ENCODE data around the gene STK4.
A peak's percentile ranks its signal among the peaks of the same experiment; 100 is the strongest.
"Not testable (repeated sequence)": the region's sequence is repeated elsewhere in the genome, so short reads cannot be mapped to it uniquely, and the experiment has no call there.

STK4 gene

GRCh38 chr20:44988631-44989171 lies 22.4 kb downstream of the STK4 start:
- no peak for DNase-seq (ENCODE audit: low spot score)

- DNase-seq (ENCODE audit: low spot score), result peak; percentile 40
These were observed 24.1 kb downstream of the STK4 start for GRCh38 chr20:44990425-44990824.

GRCh38 chr20:44990957-44991356 lies 24.6 kb downstream of the STK4 start:
- DNase-seq (ENCODE audit: low spot score), result no peak

GRCh38 chr20:44993343-44993742 lies 27.0 kb downstream of the STK4 start:
- peak; percentile 12 for DNase-seq (ENCODE audit: low spot score)

GRCh38 chr20:44997171-44997570 lies 30.9 kb downstream of the STK4 start:
- no peak for DNase-seq (ENCODE audit: low spot score)

GRCh38 chr20:44997668-44998067 lies 31.4 kb downstream of the STK4 start:
- DNase-seq (ENCODE audit: low spot score), result no peak

GRCh38 chr20:45008521-45009049 lies 42.3 kb downstream of the STK4 start:
- no peak for DNase-seq (ENCODE audit: low spot score)

- DNase-seq (ENCODE audit: low spot score), result peak; percentile 24
These were observed 44.1 kb downstream of the STK4 start for GRCh38 chr20:45010399-45010828.

- peak; percentile 65 for DNase-seq (ENCODE audit: low spot score)
These were observed 44.8 kb downstream of the STK4 start for GRCh38 chr20:45011108-45011526.

GRCh38 chr20:45012682-45013302 lies 46.5 kb downstream of the STK4 start:
- peak; percentile 61 for DNase-seq (ENCODE audit: low spot score)

GRCh38 chr20:45014131-45014530 lies 47.8 kb downstream of the STK4 start:
- DNase-seq (ENCODE audit: low spot score), result not testable (repeated sequence)

- peak; percentile 20 for DNase-seq (ENCODE audit: low spot score)
These were observed 48.5 kb downstream of the STK4 start for GRCh38 chr20:45014671-45015415.

- DNase-seq (ENCODE audit: low spot score), result peak; percentile 12
These were observed 49.9 kb downstream of the STK4 start for GRCh38 chr20:45016089-45016671.

- DNase-seq (ENCODE audit: low spot score), result no peak
These were observed 51.0 kb downstream of the STK4 start for GRCh38 chr20:45017281-45017680.

- DNase-seq (ENCODE audit: low spot score), result no peak
These were observed 51.5 kb downstream of the STK4 start for GRCh38 chr20:45017857-45018256.

GRCh38 chr20:45019027-45019761 lies 52.9 kb downstream of the STK4 start:
- DNase-seq (ENCODE audit: low spot score), result no peak

GRCh38 chr20:45019762-45020123 lies 53.4 kb downstream of the STK4 start:
- DNase-seq (ENCODE audit: low spot score), result no peak

GRCh38 chr20:45020236-45020886 lies 54.0 kb downstream of the STK4 start:
- DNase-seq (ENCODE audit: low spot score), result no peak

GRCh38 chr20:45021631-45022030 lies 55.3 kb downstream of the STK4 start:
- no peak for DNase-seq (ENCODE audit: low spot score)

GRCh38 chr20:45023140-45023539 lies 56.8 kb downstream of the STK4 start:
- not testable (repeated sequence) for DNase-seq (ENCODE audit: low spot score)

GRCh38 chr20:45028424-45029136 lies 62.3 kb downstream of the STK4 start:
- no peak for DNase-seq (ENCODE audit: low spot score)

Measured in GM03348 (cell line).